ENCODE measurements around the gene RSF1.

The RSF1 gene

GRCh38 chr11:77783025-77783424, 37.5 kb downstream of the RSF1 start:
- Mint-ChIP-seq H3K4me3 (no peak overlapping the region), H3K27ac (no peak overlapping the region), H3K9me3 (no peaks in the 10 kb centered on the region), H3K27me3 (no peaks in the 10 kb centered on the region), H3K36me3 (peaks cover under 1% of the 10 kb centered on the region), H3K4me1 (peaks cover 53% of the 10 kb centered on the region)
- ATAC-seq = no peak

GRCh38 chr11:77779935-77780334, 40.6 kb downstream of the RSF1 start:
- H3K27ac Mint-ChIP-seq = no peak overlapping the region
- H3K4me1 Mint-ChIP-seq = peaks cover 34% of the 10 kb centered on the region
- H3K9me3 Mint-ChIP-seq = no peaks in the 10 kb centered on the region
- H3K4me3 Mint-ChIP-seq = no peak overlapping the region
- no peaks in the 10 kb centered on the region for H3K27me3 Mint-ChIP-seq
- H3K36me3 Mint-ChIP-seq = no peaks in the 10 kb centered on the region
- no peak for ATAC-seq

- Mint-ChIP-seq H3K27ac (no peak overlapping the region), H3K36me3 (no peaks in the 10 kb centered on the region)
Measured at GRCh38 chr11:77778549-77778948, 42.0 kb downstream of the RSF1 start.

GRCh38 chr11:77778118-77778517, 42.4 kb downstream of the RSF1 start:
- ATAC-seq = no peak
- H3K27ac Mint-ChIP-seq = no peak overlapping the region

More at GRCh38 chr11:77778549-77778948, 42.0 kb downstream of the RSF1 start:
- H3K9me3 Mint-ChIP-seq = no peaks in the 10 kb centered on the region
- no peak for ATAC-seq
- H3K4me3 Mint-ChIP-seq = no peak overlapping the region
- peaks cover 34% of the 10 kb centered on the region for H3K4me1 Mint-ChIP-seq
- no peaks in the 10 kb centered on the region for H3K27me3 Mint-ChIP-seq

GRCh38 chr11:77776455-77776854, 44.1 kb downstream of the RSF1 start:
- Mint-ChIP-seq H3K27ac (no peak overlapping the region), H3K4me3 (no peak overlapping the region), H3K27me3 (no peaks in the 10 kb centered on the region), H3K9me3 (no peaks in the 10 kb centered on the region), H3K4me1 (peaks cover 26% of the 10 kb centered on the region), H3K36me3 (no peaks in the 10 kb centered on the region)
- no peak for ATAC-seq

More at GRCh38 chr11:77778118-77778517, 42.4 kb downstream of the RSF1 start:
- no peak overlapping the region for H3K4me3 Mint-ChIP-seq
- peaks cover 30% of the 10 kb centered on the region for H3K4me1 Mint-ChIP-seq
- H3K27me3 Mint-ChIP-seq = no peaks in the 10 kb centered on the region
- no peaks in the 10 kb centered on the region for H3K36me3 Mint-ChIP-seq
- no peaks in the 10 kb centered on the region for H3K9me3 Mint-ChIP-seq

- H3K36me3 Mint-ChIP-seq = peaks cover 5% of the 10 kb centered on the region
- peaks cover 31% of the 10 kb centered on the region for H3K4me1 Mint-ChIP-seq
- H3K4me3 Mint-ChIP-seq = no peak overlapping the region
- no peaks in the 10 kb centered on the region for H3K27me3 Mint-ChIP-seq
- ATAC-seq = no peak
- no peak overlapping the region for H3K27ac Mint-ChIP-seq
- H3K9me3 Mint-ChIP-seq = no peaks in the 10 kb centered on the region
Measured at GRCh38 chr11:77775936-77776335, 44.6 kb downstream of the RSF1 start.

- Mint-ChIP-seq H3K27me3 (no peaks in the 10 kb centered on the region), H3K27ac (peak overlapping the region; percentile 57), H3K4me3 (no peak overlapping the region), H3K4me1 (peaks cover 37% of the 10 kb centered on the region), H3K36me3 (peaks cover 6% of the 10 kb centered on the region), H3K9me3 (no peaks in the 10 kb centered on the region)
- no peak for ATAC-seq
Measured at GRCh38 chr11:77771135-77771534, 49.4 kb downstream of the RSF1 start.

GRCh38 chr11:77770629-77771028, 49.9 kb downstream of the RSF1 start:
- Mint-ChIP-seq H3K27me3 (no peaks in the 10 kb centered on the region), H3K27ac (peak overlapping the region; percentile 57), H3K4me3 (no peak overlapping the region), H3K4me1 (peaks cover 38% of the 10 kb centered on the region), H3K9me3 (no peaks in the 10 kb centered on the region), H3K36me3 (peaks cover 6% of the 10 kb centered on the region)
- peak; percentile 48 for ATAC-seq

- peaks cover 36% of the 10 kb centered on the region for H3K36me3 Mint-ChIP-seq
- no peak overlapping the region for H3K27ac Mint-ChIP-seq
- H3K4me3 Mint-ChIP-seq = no peak overlapping the region
- H3K9me3 Mint-ChIP-seq = no peaks in the 10 kb centered on the region
- ATAC-seq = no peak
- H3K27me3 Mint-ChIP-seq = no peaks in the 10 kb centered on the region
- H3K4me1 Mint-ChIP-seq = peaks cover 26% of the 10 kb centered on the region
Measured at GRCh38 chr11:77762426-77762825, 58.1 kb downstream of the RSF1 start.

GRCh38 chr11:77761491-77761890, 59.0 kb downstream of the RSF1 start:
- no peak for ATAC-seq
- Mint-ChIP-seq H3K27me3 (no peaks in the 10 kb centered on the region), H3K27ac (no peak overlapping the region), H3K9me3 (no peaks in the 10 kb centered on the region), H3K4me3 (no peak overlapping the region), H3K4me1 (peaks cover 23% of the 10 kb centered on the region), H3K36me3 (peaks cover 45% of the 10 kb centered on the region)

- Mint-ChIP-seq H3K36me3 (peaks cover 53% of the 10 kb centered on the region), H3K4me1 (peaks cover 18% of the 10 kb centered on the region), H3K4me3 (no peak overlapping the region), H3K9me3 (no peaks in the 10 kb centered on the region), H3K27ac (no peak overlapping the region), H3K27me3 (no peaks in the 10 kb centered on the region)
- no peak for ATAC-seq
Measured at GRCh38 chr11:77758331-77758730, 62.2 kb downstream of the RSF1 start.

GRCh38 chr11:77753230-77753629, 67.3 kb downstream of the RSF1 start:
- ATAC-seq = no peak
- Mint-ChIP-seq H3K36me3 (peaks cover 49% of the 10 kb centered on the region), H3K4me3 (no peak overlapping the region), H3K9me3 (no peaks in the 10 kb centered on the region), H3K27ac (no peak overlapping the region), H3K4me1 (peaks cover 27% of the 10 kb centered on the region), H3K27me3 (no peaks in the 10 kb centered on the region)

GRCh38 chr11:77752516-77752915, 68.0 kb downstream of the RSF1 start:
- Mint-ChIP-seq H3K4me3 (no peak overlapping the region), H3K27me3 (no peaks in the 10 kb centered on the region), H3K27ac (no peak overlapping the region), H3K36me3 (peaks cover 46% of the 10 kb centered on the region), H3K4me1 (peaks cover 31% of the 10 kb centered on the region), H3K9me3 (no peaks in the 10 kb centered on the region)
- no peak for ATAC-seq

GRCh38 chr11:77750394-77751156, 69.9 kb downstream of the RSF1 start:
- ATAC-seq = no peak
- Mint-ChIP-seq H3K4me1 (peaks cover 27% of the 10 kb centered on the region), H3K36me3 (peaks cover 38% of the 10 kb centered on the region), H3K9me3 (no peaks in the 10 kb centered on the region), H3K27ac (no peak overlapping the region), H3K4me3 (no peak overlapping the region), H3K27me3 (no peaks in the 10 kb centered on the region)

- Mint-ChIP-seq H3K27me3 (no peaks in the 10 kb centered on the region), H3K4me3 (no peak overlapping the region), H3K27ac (no peak overlapping the region), H3K9me3 (no peaks in the 10 kb centered on the region), H3K36me3 (peaks cover 36% of the 10 kb centered on the region), H3K4me1 (peaks cover 27% of the 10 kb centered on the region)
- no peak for ATAC-seq
Measured at GRCh38 chr11:77749232-77749631, 71.3 kb downstream of the RSF1 start.

- ATAC-seq = no peak
- no peaks in the 10 kb centered on the region for H3K27me3 Mint-ChIP-seq
- H3K27ac Mint-ChIP-seq = no peak overlapping the region
- no peak overlapping the region for H3K4me3 Mint-ChIP-seq
- H3K4me1 Mint-ChIP-seq = peaks cover 27% of the 10 kb centered on the region
- H3K9me3 Mint-ChIP-seq = no peaks in the 10 kb centered on the region
- H3K36me3 Mint-ChIP-seq = peaks cover 28% of the 10 kb centered on the region
Measured at GRCh38 chr11:77748266-77748665, 72.3 kb downstream of the RSF1 start.

Data from stimulated activated memory B cell treated with anti-CD40 and anti-IgM and Interleukin-4, amounts not matched to agents 10 μg/mL and 1 μg/mL and 100 μg/mL, for 72 hours (primary cell).